GM18505 (cell line): Measurements from ENCODE around the gene DOHH.

Experiments
- ATAC-seq: cut with Tn5 transposase; IDR thresholded peaks from one replicate; pipeline ENCODE4 v1.9.1; 2021; ENCODE audit not compliant: unreplicated experiment
- POLR2A ChIP-seq: IDR thresholded peaks from 4 replicates; pipeline ENCODE4 v1.6.1; 2011; ENCODE audit warnings: borderline replicate concordance; ENCODE audit not compliant: insufficient read depth, insufficient read length; ENCODE audit errors: extremely low read depth

DOHH gene

GRCh38 chr19:3442487-3443071 is 57.9 kb downstream of the DOHH start:
- no peak for ATAC-seq
- no peak for TF ChIP-seq POLR2A

GRCh38 chr19:3441986-3442329 is 58.5 kb downstream of the DOHH start:
- TF ChIP-seq POLR2A: no peak
- ATAC-seq: no peak

- ATAC-seq: no peak
- no peak for TF ChIP-seq POLR2A
Observed at GRCh38 chr19:3441089-3441985, 59.1 kb downstream of the DOHH start.
